GM12878 (cell line): ENCODE results near the gene GADL1. TPM values are rescaled to one million over a fixed set of nuclear protein-coding genes. Genes with fewer than 3 reads are reported as not detected.

Source experiments
- ATAC-seq: fragments of 200-7000 bp; cut with Tn5 transposase; 3 replicates; pipeline ENCODE4 v1.9.1; 2020; ENCODE audit warnings: mild to moderate bottlenecking, moderate library complexity
- BruUV-seq: library from RNA; stranded (reverse); fragments of 400-500 nt; replicated peaks from 2 replicates; lab custom pipeline; 2021; lab: Mats Ljungman, UMichigan
- CTCF ChIA-PET: fragments of 300-600 bp; sonication (Branson Sonifier 250); formaldehyde crosslinking; extraction: SDS; loops from one replicate; lab custom pipeline; 2021; ENCODE audit warnings: inconsistent platforms; lab: Yijun Ruan, JAX
- POLR2A ChIA-PET: fragments of 350-600 bp; formaldehyde crosslinking; extraction: SDS; loops from one replicate; lab custom pipeline; 2021; ENCODE audit warnings: inconsistent platforms; lab: Charles Lee
- RAD21 ChIA-PET: fragments of 300-600 bp; sonication (Branson Sonifier 250); formaldehyde crosslinking; loops from one replicate; lab custom pipeline; 2023; ENCODE audit warnings: antibody characterized with exemption; ENCODE audit not compliant: unreplicated experiment; lab: Charles Lee
- SMC1A ChIA-PET: fragments of 300-600 bp; sonication (Branson Sonifier 250); formaldehyde crosslinking; loops from one replicate; lab custom pipeline; 2023; ENCODE audit not compliant: unreplicated experiment, uncharacterized antibody; lab: Charles Lee
- DNase-seq: peaks from one replicate; pipeline ENCODE4 v3.0.0-alpha.2; 2011; ENCODE audit warnings: low read depth, low spot score
- FAIRE-seq: peaks from 3 replicates; lab custom pipeline; 2011; peaks lifted over from hg19 to GRCh38; lab: Jason Lieb, UNC
- H2AFZ ChIP-seq: 2 replicates; pipeline ENCODE4 v1.6.0; 2011; ENCODE audit warnings: low read depth, low read length, control low read depth; ENCODE audit not compliant: control insufficient read depth
- H3K27ac ChIP-seq: 2 replicates; pipeline ENCODE4 v1.5.1; 2011; ENCODE audit warnings: control low read depth; ENCODE audit not compliant: control insufficient read depth, insufficient read depth
- H3K27me3 ChIP-seq, 2 experiments: replicated peaks in 1 of 2; 2 replicates each; pipeline versions ENCODE4 v1.6.0 to v1.6.1; 2011; ENCODE audit warnings: low read length in 1 of 2; ENCODE audit not compliant: control insufficient read depth in 2 of 2, insufficient read depth in 2 of 2
- H3K36me3 ChIP-seq, 2 experiments: 2 replicates each; pipeline ENCODE4 v1.5.1; 2011; ENCODE audit warnings: low read length in 1 of 2; ENCODE audit not compliant: control insufficient read depth in 2 of 2, insufficient read depth in 2 of 2
- H3K4me1 ChIP-seq: 2 replicates; pipeline ENCODE4 v1.6.1; 2011; ENCODE audit warnings: mild to moderate bottlenecking, low read length, moderate library complexity, mixed read lengths; ENCODE audit not compliant: control insufficient read depth, insufficient read depth
- H3K4me2 ChIP-seq: 2 replicates; pipeline ENCODE4 v1.6.0; 2011; ENCODE audit warnings: control low read depth; ENCODE audit not compliant: control insufficient read depth, insufficient read depth
- H3K4me3 ChIP-seq: fragments of 200-600 bp; sonication (generic); 2 replicates; pipeline ENCODE4 v1.5.1; 2016
- H3K79me2 ChIP-seq: 2 replicates; pipeline ENCODE4 v1.6.0; 2011; ENCODE audit warnings: low read length; ENCODE audit not compliant: control insufficient read depth, insufficient read depth
- H3K9ac ChIP-seq: 2 replicates; pipeline ENCODE4 v1.8.0; 2011; ENCODE audit warnings: low read length, control low read depth, mixed read lengths; ENCODE audit not compliant: control insufficient read depth, insufficient read depth
- H3K9me3 ChIP-seq: replicated peaks from 3 replicates; pipeline ENCODE4 v1.5.1; 2011; ENCODE audit warnings: mild to moderate bottlenecking, low read length; ENCODE audit not compliant: control insufficient read depth, insufficient read depth
- H4K20me1 ChIP-seq: 2 replicates; pipeline ENCODE4 v1.6.0; 2011; ENCODE audit not compliant: control insufficient read depth, insufficient read depth
- GATAD2B ChIP-seq: fragments of 450-650 bp; conservative IDR thresholded peaks from 2 replicates; pipeline ENCODE4 v1.6.1; 2017; ENCODE audit warnings: low read depth, mild to moderate bottlenecking, moderate library complexity
- MEF2A ChIP-seq: IDR thresholded peaks from 2 replicates; pipeline ENCODE4 v1.6.1; 2011; ENCODE audit warnings: low read depth, mild to moderate bottlenecking, low read length, moderate library complexity; ENCODE audit not compliant: insufficient read depth
- REST ChIP-seq: IDR thresholded peaks from 2 replicates; pipeline ENCODE4 v1.6.1; 2012; ENCODE audit warnings: mild to moderate bottlenecking, low read depth, low read length
- TCF12 ChIP-seq: IDR thresholded peaks from 2 replicates; pipeline ENCODE4 v1.6.1; 2011; ENCODE audit warnings: low read depth, mild to moderate bottlenecking, low read length
- WGBS: methylation state at CpG from one replicate; pipeline ENCODE4 v1.1.6; 2016; ENCODE audit warnings: low lambda C conversion rate; ENCODE audit not compliant: insufficient replicate concordance, insufficient coverage; ENCODE audit errors: missing lambda C conversion rate; 5-methylcytosine and 5-hydroxymethylcytosine counted together
- in situ Hi-C: fragments of 300-500 bp; cut with MboI; formaldehyde crosslinking; loops from 9 replicates; pipeline ENCODE4 v1.14.3; 2018; ENCODE audit warnings: mixed read lengths
- intact Hi-C: fragments of 100-400 bp; cut with micrococcal nuclease; formaldehyde crosslinking; loops from one replicate; pipeline ENCODE4 v1.14.2; 2022; ENCODE audit not compliant: unreplicated experiment
- polyA plus RNA-seq, 11 experiments: library from polyadenylated mRNA; depleted of rRNA in 4 of 11; unstranded in 6 of 11; stranded (reverse) in 5 of 11; fragments of >200 nt; fragmentation: Nextera tagmentation in 4 of 11; fragmentation: Illumina TruSeq in 1 of 11; extraction: Ambion mirVana in 4 of 11; extraction: Trizol in 1 of 11; gene quantifications; 1 replicate in 1 of 11; 2 replicates in 10 of 11; pipeline versions ENCODE4 v1.2.1 to v1.2.3, GENCODE V29; 2011 to 2016; ENCODE audit warnings: inconsistent platforms in 2 of 11, missing spikeins in 2 of 11, low read depth in 1 of 11
- total RNA-seq, 4 experiments: library from RNA; depleted of rRNA in 3 of 4; stranded (reverse); fragments of >200 nt in 3 of 4; fragmentation: Illumina TruSeq in 1 of 4; extraction: Trizol in 1 of 4; gene quantifications; 2 replicates each; pipeline versions ENCODE4 v1.2.1 to v1.2.3, GENCODE V29; 2013 to 2021

Gene GADL1
- total and polyA plus RNA-seq, 10 of the 15 experiments (the other 5 are each of a cell fraction or from before 2014, with no cell fraction given), result 0.04 TPM; not detected in 9

- no peak for TF ChIP-seq REST
Observed at GRCh38 chr3:30871720-30872119, 22.7 kb downstream of the GADL1 start (continued).

DNA sequence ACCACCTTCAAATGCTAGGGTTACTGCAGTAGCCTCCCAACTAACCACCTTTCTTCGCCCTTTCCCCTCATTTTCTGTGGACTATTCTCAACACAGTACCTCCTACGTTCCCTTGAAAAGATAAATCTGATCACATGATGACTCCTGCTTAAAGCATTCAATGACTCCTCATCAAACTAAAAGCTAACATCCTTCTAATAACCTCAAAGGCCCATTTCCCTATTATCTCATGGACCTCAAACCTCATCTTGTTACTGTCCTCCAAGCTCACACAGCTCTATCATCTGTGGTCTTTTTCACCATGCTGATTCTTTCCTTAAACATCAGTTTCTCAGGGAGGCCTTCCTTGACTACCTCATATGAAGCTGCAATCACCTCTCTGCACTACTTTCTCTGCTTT is 29.6 kb downstream of the GADL1 start:
- no peak for ATAC-seq
- FAIRE-seq, result no peak
- Histone ChIP-seq H4K20me1 (no peaks in the 10 kb centered on the region), H3K9ac (no peak overlapping the region), H3K79me2 (no peaks in the 10 kb centered on the region), H2AFZ (no peak overlapping the region), H3K27ac (no peak overlapping the region), H3K4me3 (no peak overlapping the region), H3K4me2 (no peak overlapping the region), H3K27me3 (no peaks in the 10 kb centered on the region), H3K36me3 (no peaks in the 10 kb centered on the region), H3K4me1 (no peaks in the 10 kb centered on the region), H3K9me3 (no peaks in the 10 kb centered on the region)
- BruUV-seq, result no TSS peak
- no peak for TF ChIP-seq TCF12
- TF ChIP-seq GATAD2B, result no peak
- no peak for TF ChIP-seq MEF2A
- SMC1A ChIA-PET, result no interaction called here
- CTCF ChIA-PET, result no interaction called here
- POLR2A ChIA-PET, result no interaction called here
- 0% methylated on average over 2 of the region's 2 CpGs for WGBS
- DNase-seq, result no peak
- in situ Hi-C loops (no loop called here), intact Hi-C loops (no loop called here)
- RAD21 ChIA-PET, result no interaction called here
